Pancreas (tissue), 10 donors: ENCODE measurements around the gene BCO1. TPM values are rescaled to one million over a fixed set of nuclear protein-coding genes. Genes with fewer than 3 reads are reported as not detected.

Experiments used
- ATAC-seq, 4 donors: fragments of 200-7000 bp; cut with Tn5 transposase; one replicate each; pipeline versions ENCODE4 v1.8.0 to v1.9.1; 2020; ENCODE audit warnings: mild to moderate bottlenecking in 4 of 4, moderate library complexity in 4 of 4
- DNase-seq, 6 donors: peaks; one replicate each; pipeline ENCODE4 v3.0.0-alpha.2; 2020
- FAIRE-seq: peaks from 2 replicates; lab custom pipeline; 2012; peaks lifted over from hg19 to GRCh38; lab: Jason Lieb, UNC
- H3K27ac ChIP-seq, 4 donors: fragments of 200-600 bp; sonication (generic); 1 replicate in 3 of 4; 2 replicates in 1 of 4; pipeline versions ENCODE4 v1.5.0 to v1.8.0; 2020
- H3K27me3 ChIP-seq, 4 donors: fragments of 200-600 bp; one replicate each; pipeline ENCODE4 v1.8.0; 2021
- H3K36me3 ChIP-seq, 3 donors: fragments of 200-600 bp; sonication (generic) in 1 of 3; one replicate each; pipeline versions ENCODE4 v1.5.0 to v1.8.0; 2020 to 2021
- H3K4me1 ChIP-seq, 3 donors: fragments of 200-600 bp; one replicate each; pipeline ENCODE4 v1.8.0; 2021
- H3K4me3 ChIP-seq, 4 donors: fragments of 200-600 bp; sonication (generic) in 2 of 4; one replicate each; pipeline versions ENCODE4 v1.5.0 to v1.8.0; 2020 to 2021
- H3K9me3 ChIP-seq, 4 donors: fragments of 200-600 bp; one replicate each; pipeline ENCODE4 v1.8.0; 2021
- CTCF ChIP-seq, 4 donors: fragments of 200-600 bp; sonication (generic) in 3 of 4; IDR thresholded peaks; one replicate each; pipeline versions ENCODE4 v1.5.0 to v1.8.0; 2021; ENCODE audit warnings: antibody characterized with exemption in 4 of 4
- WGBS, 2 donors: extraction: QIAGEN DNeasy Blood & Tissue Kit; methylation state at CpG; one replicate each; pipeline ENCODE4 v1.1.7; 2013; 5-methylcytosine and 5-hydroxymethylcytosine counted together
- intact Hi-C, 3 donors: fragments of 100-400 bp; cut with DNase I; formaldehyde crosslinking; loops; one replicate each; pipeline versions ENCODE4 v1.11.1 to v1.14.2; 2022
- polyA plus RNA-seq, 2 donors: library from polyadenylated mRNA; stranded (reverse); fragments of 200-250 nt; gene quantifications; one replicate each; pipeline ENCODE4 v1.2.3, GENCODE V29; 2013
- total RNA-seq, 6 donors: library from RNA; stranded (reverse); fragmentation: NEBNext Ultra II Directional in 4 of 6; extraction: Animal tissue kit (Norgen Biotek cat#: 25700) in 4 of 6; gene quantifications; one replicate each; pipeline versions ENCODE4 v1.2.1 to v1.2.4, GENCODE V29; 2021 to 2023
- donor health status: healthy with polysubstance abuse.
- donor health status: DM: no; HTN: no; CAD: no; lungs with moderate emphysema.
- donor health status: DM: no; HTN: no; CAD: no.
- donor health status: control.
- donor health status: control.
- donor health status: Bipolar disorder and iron deficiency.
- donor health status: DM: yes; HTN: yes; CAD: no.
- donor health status: DM: no; HTN: no; CAD: no.
- donor health status: DM: no; HTN: no; CAD: no.
- donor health status: DM: yes; HTN: yes; CAD: no.

The BCO1 gene
- total and polyA plus RNA-seq, 8 donors, result 0.16 to 0.87 (median 0.31) TPM; not detected in 3

GRCh38 chr16:81239367-81240121, 1.1 kb downstream of the BCO1 start:
- FAIRE-seq (no peak), DNase-seq (no peak), ATAC-seq (no peak)
- no peak overlapping the region for H3K4me3 ChIP-seq
- H3K9me3 ChIP-seq, result no peaks in the 10 kb centered on the region
- no peaks in the 10 kb centered on the region for H3K36me3 ChIP-seq
- peaks cover 0 to 6% (median 6%) of the 10 kb centered on the region in 3 donors for H3K4me1 ChIP-seq
- no peaks in the 10 kb centered on the region for H3K27me3 ChIP-seq
- intact Hi-C loops, result no loop called here
- H3K27ac ChIP-seq, result peak overlapping the region; percentile 31 to 82 (median 65)
- WGBS, 2 donors, result 79 to 81% methylated on average over 9 of the region's 9 CpGs
- TF ChIP-seq CTCF (IDR thresholded peaks at IDR 0.05), result no peak

- H3K36me3 ChIP-seq, result no peaks in the 10 kb centered on the region
- FAIRE-seq (no peak), ATAC-seq (no peak), DNase-seq (no peak)
- no peak overlapping the region for H3K27ac ChIP-seq
- intact Hi-C loops, result no loop called here
- H3K4me3 ChIP-seq, result no peak overlapping the region
- WGBS, 2 donors, result 75 to 78% methylated on average over 5 of the region's 5 CpGs
- TF ChIP-seq CTCF (IDR thresholded peaks at IDR 0.05), result no peak
- no peaks in the 10 kb centered on the region for H3K27me3 ChIP-seq
- H3K9me3 ChIP-seq, result no peaks in the 10 kb centered on the region
- peaks cover 0 to 6% (median 6%) of the 10 kb centered on the region in 3 donors for H3K4me1 ChIP-seq
Observed at GRCh38 chr16:81241706-81242105, 3.2 kb downstream of the BCO1 start.

- peaks cover 0 to 2% (median under 1%) of the 10 kb centered on the region in 3 donors for H3K4me1 ChIP-seq
- intact Hi-C loops, result no loop called here
- FAIRE-seq, result no peak
- DNase-seq, result no peak
- no peaks in the 10 kb centered on the region for H3K27me3 ChIP-seq
- H3K27ac ChIP-seq, result no peak overlapping the region
- 71 to 78% methylated on average over 8 of the region's 8 CpGs for WGBS, 2 donors
- TF ChIP-seq CTCF (IDR thresholded peaks at IDR 0.05), result no peak
- ATAC-seq, result no peak
- no peaks in the 10 kb centered on the region for H3K36me3 ChIP-seq
- H3K9me3 ChIP-seq, result no peaks in the 10 kb centered on the region
- H3K4me3 ChIP-seq, result no peak overlapping the region
Observed at GRCh38 chr16:81242977-81243618, 4.6 kb downstream of the BCO1 start.

- ATAC-seq, result no peak
- TF ChIP-seq CTCF (IDR thresholded peaks at IDR 0.05), result no peak
- no peaks in the 10 kb centered on the region for H3K27me3 ChIP-seq
- no peaks in the 10 kb centered on the region for H3K9me3 ChIP-seq
- intact Hi-C loops, result no loop called here
- H3K36me3 ChIP-seq, result no peaks in the 10 kb centered on the region
- H3K4me1 ChIP-seq, result no peaks in the 10 kb centered on the region
- no peak overlapping the region for H3K4me3 ChIP-seq
- no peak for DNase-seq
- no peak for FAIRE-seq
- WGBS, 2 donors, result 54 to 62% methylated on average over 9 of the region's 9 CpGs
- H3K27ac ChIP-seq, result no peak overlapping the region
Observed at GRCh38 chr16:81243942-81244341, 5.5 kb downstream of the BCO1 start.

GRCh38 chr16:81251871-81252270, 13.4 kb downstream of the BCO1 start:
- no peak overlapping the region for H3K4me3 ChIP-seq
- no peaks in the 10 kb centered on the region for H3K27me3 ChIP-seq
- intact Hi-C loops, result no loop called here
- DNase-seq, result no peak
- peak in 1 of 4 donors; percentile 28 for ATAC-seq
- no peaks in the 10 kb centered on the region for H3K4me1 ChIP-seq
- TF ChIP-seq CTCF (IDR thresholded peaks at IDR 0.05), result no peak
- WGBS, 2 donors, result 56 to 66% methylated on average over 2 of the region's 2 CpGs
- no peaks in the 10 kb centered on the region for H3K9me3 ChIP-seq
- FAIRE-seq, result no peak
- no peak overlapping the region for H3K27ac ChIP-seq
- no peaks in the 10 kb centered on the region for H3K36me3 ChIP-seq
